HEK293 (cell line): Measurements from ENCODE around the gene ANP32B.
A peak's percentile ranks its signal among the peaks of the same experiment; 100 is the strongest.

ENCODE experiments used
- HOXA7 ChIP-seq: sonication (generic); formaldehyde crosslinking; IDR thresholded peaks from 2 replicates; pipeline ENCODE4 v1.8.1; 2022; ENCODE audit warnings: missing genetic modification reagents, borderline replicate concordance
- KLF1 ChIP-seq: fragments of 450-650 bp; formaldehyde crosslinking; IDR thresholded peaks from 2 replicates; pipeline ENCODE4 v1.5.1; 2016; ENCODE audit warnings: missing biosample characterization, missing genetic modification characterization
- PRDM1 ChIP-seq: fragments of 450-650 bp; formaldehyde crosslinking; IDR thresholded peaks from 2 replicates; pipeline ENCODE4; 2016; ENCODE audit warnings: missing biosample characterization, missing genetic modification characterization
- TCF7L2 ChIP-seq: IDR thresholded peaks from 2 replicates; pipeline ENCODE4 v1.6.1; 2011; ENCODE audit warnings: low read depth, mild to moderate bottlenecking, inconsistent platforms, low read length, moderate library complexity, borderline replicate concordance
- YY1 ChIP-seq: fragments of 450-650 bp; formaldehyde crosslinking; IDR thresholded peaks from 2 replicates; pipeline ENCODE4 v1.5.1; 2018; ENCODE audit warnings: missing biosample characterization, missing genetic modification characterization
- ZBTB8A ChIP-seq: fragments of 450-650 bp; formaldehyde crosslinking; IDR thresholded peaks from 2 replicates; pipeline ENCODE4 v1.5.1; 2016; ENCODE audit warnings: missing biosample characterization, missing genetic modification characterization
- ZNF140 ChIP-seq: fragments of 450-650 bp; formaldehyde crosslinking; IDR thresholded peaks from 2 replicates; pipeline ENCODE4 v1.5.1; 2016; ENCODE audit warnings: missing biosample characterization, missing genetic modification characterization
- ZNF354C ChIP-seq: fragments of 450-650 bp; formaldehyde crosslinking; IDR thresholded peaks from 2 replicates; pipeline ENCODE4 v1.5.1; 2016; ENCODE audit warnings: missing biosample characterization, missing genetic modification characterization, low read depth, borderline replicate concordance
- ZNF391 ChIP-seq: fragments of 450-650 bp; formaldehyde crosslinking; IDR thresholded peaks from 2 replicates; pipeline ENCODE4 v1.5.1; 2016; ENCODE audit warnings: low read depth, missing biosample characterization, missing genetic modification characterization, borderline replicate concordance
- TF ChIP-seq, protein P1 (sequence below): fragments of 450-650 bp; formaldehyde crosslinking; IDR thresholded peaks from 2 replicates; pipeline ENCODE4 v1.5.1; 2016; ENCODE audit warnings: missing biosample characterization, missing genetic modification characterization, low read depth
- TF ChIP-seq, protein P2 (sequence below): fragments of 450-650 bp; formaldehyde crosslinking; IDR thresholded peaks from 2 replicates; pipeline ENCODE4 v1.5.1; 2016; ENCODE audit warnings: missing biosample characterization, missing genetic modification characterization

- TF ChIP-seq YY1 (tag by site-specific recombination) (no peak; the same call in 1 of the 2 replicates), PRDM1 (tag by site-specific recombination) (no peak), ZBTB8A (tag by site-specific recombination) (peak; percentile 95), TCF7L2 (no peak), KLF1 (tag by site-specific recombination) (peak; percentile 37; the same call in 1 of the 2 replicates), ZNF140 (tag by site-specific recombination) (no peak), HOXA7 (CRISPR knock-in tag) (no peak), ZNF391 (no peak), ZNF354C (no peak)
- TF ChIP-seq, protein P1, sequence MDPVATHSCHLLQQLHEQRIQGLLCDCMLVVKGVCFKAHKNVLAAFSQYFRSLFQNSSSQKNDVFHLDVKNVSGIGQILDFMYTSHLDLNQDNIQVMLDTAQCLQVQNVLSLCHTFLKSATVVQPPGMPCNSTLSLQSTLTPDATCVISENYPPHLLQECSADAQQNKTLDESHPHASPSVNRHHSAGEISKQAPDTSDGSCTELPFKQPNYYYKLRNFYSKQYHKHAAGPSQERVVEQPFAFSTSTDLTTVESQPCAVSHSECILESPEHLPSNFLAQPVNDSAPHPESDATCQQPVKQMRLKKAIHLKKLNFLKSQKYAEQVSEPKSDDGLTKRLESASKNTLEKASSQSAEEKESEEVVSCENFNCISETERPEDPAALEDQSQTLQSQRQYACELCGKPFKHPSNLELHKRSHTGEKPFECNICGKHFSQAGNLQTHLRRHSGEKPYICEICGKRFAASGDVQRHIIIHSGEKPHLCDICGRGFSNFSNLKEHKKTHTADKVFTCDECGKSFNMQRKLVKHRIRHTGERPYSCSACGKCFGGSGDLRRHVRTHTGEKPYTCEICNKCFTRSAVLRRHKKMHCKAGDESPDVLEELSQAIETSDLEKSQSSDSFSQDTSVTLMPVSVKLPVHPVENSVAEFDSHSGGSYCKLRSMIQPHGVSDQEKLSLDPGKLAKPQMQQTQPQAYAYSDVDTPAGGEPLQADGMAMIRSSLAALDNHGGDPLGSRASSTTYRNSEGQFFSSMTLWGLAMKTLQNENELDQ (tag by site-specific recombination): no peak
- TF ChIP-seq, protein P2, sequence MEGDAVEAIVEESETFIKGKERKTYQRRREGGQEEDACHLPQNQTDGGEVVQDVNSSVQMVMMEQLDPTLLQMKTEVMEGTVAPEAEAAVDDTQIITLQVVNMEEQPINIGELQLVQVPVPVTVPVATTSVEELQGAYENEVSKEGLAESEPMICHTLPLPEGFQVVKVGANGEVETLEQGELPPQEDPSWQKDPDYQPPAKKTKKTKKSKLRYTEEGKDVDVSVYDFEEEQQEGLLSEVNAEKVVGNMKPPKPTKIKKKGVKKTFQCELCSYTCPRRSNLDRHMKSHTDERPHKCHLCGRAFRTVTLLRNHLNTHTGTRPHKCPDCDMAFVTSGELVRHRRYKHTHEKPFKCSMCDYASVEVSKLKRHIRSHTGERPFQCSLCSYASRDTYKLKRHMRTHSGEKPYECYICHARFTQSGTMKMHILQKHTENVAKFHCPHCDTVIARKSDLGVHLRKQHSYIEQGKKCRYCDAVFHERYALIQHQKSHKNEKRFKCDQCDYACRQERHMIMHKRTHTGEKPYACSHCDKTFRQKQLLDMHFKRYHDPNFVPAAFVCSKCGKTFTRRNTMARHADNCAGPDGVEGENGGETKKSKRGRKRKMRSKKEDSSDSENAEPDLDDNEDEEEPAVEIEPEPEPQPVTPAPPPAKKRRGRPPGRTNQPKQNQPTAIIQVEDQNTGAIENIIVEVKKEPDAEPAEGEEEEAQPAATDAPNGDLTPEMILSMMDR (tag by site-specific recombination): peak; percentile 31; the same call in 1 of the 2 replicates
Observed at GRCh38 chr9:97982683-97983588, at the start of gene ANP32B.
